Heart left ventricle (tissue), 13 donors: ENCODE measurements around the gene ARHGAP31.
"Not testable (repeated sequence)": the region's sequence is repeated elsewhere in the genome, so short reads cannot be mapped to it uniquely, and the experiment has no call there.

ENCODE experiments used
- CTCF ChIP-seq, 12 donors: fragments of 200-600 bp; sonication (generic) in 4 of 12; IDR thresholded peaks; one replicate each; pipeline versions ENCODE4 v1.5.0 to v1.8.0; 2018 to 2022; ENCODE audit warnings: antibody characterized with exemption in 12 of 12, mild to moderate bottlenecking in 5 of 12
- POLR2A ChIP-seq, 2 donors: fragments of 450-650 bp; IDR thresholded peaks; one replicate each; pipeline ENCODE4 v1.6.1; 2017; ENCODE audit warnings: antibody characterized with exemption in 2 of 2, mild to moderate bottlenecking in 2 of 2, moderate library complexity in 2 of 2
- donor health status: ischemic (EF 13 %, LVEDD 7.1; RV severe dilation, severe dysfunction).
- donor health status: DM: no; HTN: yes; CAD: no.
- donor health status: DM: no; HTN: no; CAD: no.
- donor health status: ischemic (EF 25% LVEDD 6.9; RV normal size, moderate dysfunction).
- donor health status: ischemic (EF 25% LVEDD 5.7; RV mildly dilated, moderate dysfunction).
- donor health status: ischemic (EF 35%, LVEDD 5.7; RV mildly dilated, moderate dysfunction).
- donor health status: nonischemic (EF 11% LVEDD 7.7; RV severe dilation, severe dysfunction).
- donor health status: DM: yes; HTN: yes; CAD: no.
- donor health status: PGD.
- donor health status: ischemic (EF 29% LVEDD 5.4; RV normal size, mild dysfunction).
- donor health status: nonischemic (EF 23%, LVEDD 6.1; RV moderate dilation, normal function).

- not testable (repeated sequence) for TF ChIP-seq POLR2A, CTCF (IDR thresholded peaks at IDR 0.05)
Measured at GRCh38 chr3:119270212-119270611, 24.0 kb upstream of the ARHGAP31 start.
